Amygdala (tissue), 56 donors: Measurements from ENCODE around the gene NCOA5.
A peak's percentile ranks its signal among the peaks of the same experiment; 100 is the strongest.

Experiments
- DNase-seq, 56 donors: peaks; one replicate each; lab custom pipeline; 2025; lab: John Stamatoyannopoulos, UW

Gene NCOA5

DNA sequence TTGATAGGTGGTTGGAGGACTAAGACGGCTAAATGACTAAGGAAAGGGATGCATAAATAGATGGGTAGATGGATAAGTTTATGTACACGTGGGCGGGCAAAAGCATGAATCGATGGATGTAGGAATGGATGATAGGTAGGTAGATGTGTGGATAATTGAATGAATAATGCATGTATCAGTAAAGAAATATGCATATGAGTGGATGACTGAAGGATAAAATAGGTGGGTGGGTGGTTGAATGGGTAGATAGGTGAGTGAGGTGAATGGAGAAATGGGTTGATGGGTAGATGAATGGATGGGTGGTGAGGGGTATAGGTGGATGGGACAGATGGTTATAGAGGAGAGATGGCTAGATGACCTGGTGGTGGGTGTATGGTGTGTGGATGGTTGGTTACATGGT lies 40.6 kb downstream of the NCOA5 start:
- DNase-seq = no peak

- DNase-seq = no peak
Measured at GRCh38 chr20:46047821-46048220, 41.9 kb downstream of the NCOA5 start.

GRCh38 chr20:46046588-46047310 lies 43.0 kb downstream of the NCOA5 start:
- DNase-seq = no peak

DNA sequence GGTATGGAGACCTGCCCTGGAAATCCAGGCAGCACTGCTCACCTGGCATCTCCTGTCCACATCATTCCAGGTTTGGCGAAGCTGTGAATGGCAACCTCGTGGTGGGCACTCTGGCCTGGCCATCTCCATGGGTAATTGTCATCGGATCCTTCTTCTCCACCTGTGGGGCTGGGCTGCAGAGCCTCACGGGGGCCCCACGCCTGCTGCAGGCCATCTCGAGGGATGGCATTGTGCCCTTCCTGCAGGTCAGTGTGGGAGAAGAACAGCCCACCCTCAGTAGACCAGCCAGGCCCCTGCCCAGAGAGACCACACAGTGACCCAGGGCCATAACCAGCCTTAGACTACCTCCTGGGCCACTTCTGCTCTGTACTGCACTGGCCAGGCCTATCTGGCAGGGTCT lies 44.9 kb downstream of the NCOA5 start:
- no peak for DNase-seq

DNA sequence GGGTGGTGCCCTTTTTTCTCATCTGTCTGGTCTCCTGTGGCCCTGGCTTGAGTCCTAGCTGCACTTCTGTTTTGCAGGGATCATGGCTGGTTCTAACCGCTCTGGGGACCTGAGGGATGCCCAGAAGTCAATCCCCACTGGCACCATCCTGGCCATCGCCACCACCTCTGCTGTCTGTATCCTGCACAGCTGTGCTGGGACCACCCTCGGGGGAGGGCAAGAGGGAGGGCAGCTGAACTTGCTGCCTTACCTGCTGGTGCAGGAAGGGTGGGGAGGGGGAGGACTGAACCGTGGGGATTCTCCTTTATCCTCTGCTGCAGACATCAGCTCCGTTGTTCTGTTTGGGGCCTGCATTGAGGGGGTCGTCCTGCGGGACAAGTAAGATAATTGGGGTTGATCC lies 46.2 kb downstream of the NCOA5 start:
- DNase-seq = no peak

DNA sequence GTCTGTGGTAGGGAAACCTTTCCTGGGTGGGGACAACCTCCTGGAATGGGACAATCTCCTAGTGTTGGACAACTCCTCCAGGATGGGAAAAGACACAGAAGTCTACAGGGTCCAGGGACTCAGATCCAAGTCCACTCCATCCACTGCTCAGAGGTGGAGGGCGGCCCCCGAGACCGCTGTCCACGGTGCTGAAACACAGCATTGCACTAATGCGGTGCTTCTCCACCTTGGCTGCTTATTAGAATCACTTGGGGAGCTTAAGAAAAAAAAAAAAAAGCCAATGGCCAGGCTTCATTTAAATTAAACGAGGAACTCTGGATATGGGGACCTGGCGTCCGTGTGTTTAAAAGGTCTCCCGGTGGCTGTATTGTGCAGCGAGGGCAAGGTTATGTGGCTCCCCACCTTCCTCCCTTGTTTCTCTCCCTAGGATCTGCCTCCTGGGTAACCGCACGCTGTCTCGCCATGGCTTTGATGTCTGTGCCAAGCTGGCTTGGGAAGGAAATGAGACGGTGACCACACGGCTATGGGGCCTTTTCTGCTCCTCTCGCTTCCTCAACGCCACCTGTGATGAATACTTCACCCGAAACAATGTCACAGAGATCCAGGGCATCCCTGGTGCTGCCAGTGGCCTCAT lies 48.7 kb downstream of the NCOA5 start:
- DNase-seq = peak in 4 of 56 donors; percentile 4 to 47 (median 16)

DNA sequence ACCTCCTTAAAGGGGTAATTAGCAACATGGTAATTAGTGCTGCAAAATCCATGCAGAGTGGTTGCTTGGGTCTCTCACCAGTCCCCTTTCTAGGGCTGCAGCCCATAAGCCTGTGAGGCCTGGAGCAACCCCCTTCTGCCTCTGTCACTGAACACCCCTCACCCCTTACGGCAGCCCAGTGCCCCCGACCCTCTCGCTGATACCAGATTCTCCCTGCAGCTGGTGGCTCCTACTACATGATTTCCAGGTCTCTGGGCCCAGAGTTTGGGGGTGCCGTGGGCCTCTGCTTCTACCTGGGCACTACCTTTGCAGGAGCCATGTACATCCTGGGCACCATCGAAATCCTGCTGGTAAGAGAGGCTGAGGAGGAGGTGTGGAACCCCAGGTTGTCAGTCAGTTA lies 52.7 kb downstream of the NCOA5 start:
- no peak for DNase-seq

DNA sequence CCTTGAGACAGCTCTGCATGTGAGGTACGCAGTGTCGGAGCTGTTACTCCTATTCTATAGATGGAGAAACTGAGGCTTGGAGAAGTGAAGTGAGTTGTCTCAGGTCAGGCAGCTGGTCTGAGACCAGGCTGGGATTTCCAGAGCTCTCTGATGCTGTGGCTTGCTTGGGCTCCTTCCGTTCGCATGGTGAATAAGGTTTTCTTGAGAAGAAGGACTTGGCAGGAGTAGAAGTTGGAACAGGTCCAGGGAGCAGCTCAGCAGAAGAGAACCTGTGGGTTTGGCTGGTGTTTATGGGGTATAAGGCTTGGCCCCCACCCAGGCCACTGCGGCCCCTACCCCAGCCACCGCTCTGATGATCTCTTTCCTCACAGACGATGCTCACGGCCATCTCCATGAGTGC lies 53.4 kb downstream of the NCOA5 start:
- no peak for DNase-seq

DNA sequence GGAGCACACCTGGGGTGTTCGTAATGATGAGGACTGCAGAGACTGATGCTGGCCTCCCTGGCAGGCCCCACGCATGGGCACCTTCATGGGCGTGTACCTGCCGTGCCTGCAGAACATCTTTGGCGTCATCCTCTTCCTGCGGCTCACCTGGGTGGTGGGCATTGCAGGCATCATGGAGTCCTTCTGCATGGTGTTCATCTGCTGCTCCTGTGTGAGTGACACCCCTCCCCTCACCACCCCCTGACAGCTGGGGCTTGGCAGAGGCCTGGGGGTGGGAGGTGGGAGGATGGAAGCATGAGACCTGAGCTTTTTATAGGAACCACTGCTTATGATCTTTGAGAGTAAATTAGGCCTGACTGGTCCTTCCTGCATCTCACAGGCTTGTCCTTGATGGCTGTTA lies 54.0 kb downstream of the NCOA5 start:
- DNase-seq = no peak

GRCh38 chr20:46035253-46035652 lies 54.5 kb downstream of the NCOA5 start:
- DNase-seq = no peak

GRCh38 chr20:46034039-46034438 lies 55.7 kb downstream of the NCOA5 start:
- DNase-seq = no peak

DNA sequence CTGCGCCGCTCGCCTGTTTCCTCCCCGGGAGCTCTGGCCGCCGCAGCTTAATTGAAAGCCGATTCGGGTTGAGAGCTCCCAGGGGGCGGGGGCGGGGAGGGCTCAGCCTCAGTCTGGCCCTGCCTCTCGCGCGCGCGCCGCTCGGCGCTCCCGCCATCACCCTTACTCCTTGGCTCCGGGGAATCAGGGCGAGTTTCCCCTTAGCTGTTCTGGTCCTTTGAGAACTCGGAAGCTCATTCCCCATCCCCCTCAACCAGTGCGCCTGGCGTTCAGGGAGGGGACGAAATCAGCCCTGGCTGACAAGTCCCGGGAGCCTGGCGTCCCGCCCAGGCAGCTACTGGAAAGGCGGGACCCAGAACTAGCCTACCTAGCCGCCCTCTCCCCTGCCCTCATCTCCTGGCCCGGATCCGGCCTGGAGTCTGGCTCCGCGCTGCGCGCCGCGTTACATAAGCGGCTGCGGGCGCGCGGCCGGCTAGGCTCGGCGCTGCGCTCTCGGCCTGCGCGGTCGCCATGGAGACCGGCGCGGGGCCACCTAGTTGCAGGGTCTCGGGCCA lies 58.0 kb downstream of the NCOA5 start:
- peak in 26 of 56 donors; percentile 8 to 66 (median 34) for DNase-seq

DNA sequence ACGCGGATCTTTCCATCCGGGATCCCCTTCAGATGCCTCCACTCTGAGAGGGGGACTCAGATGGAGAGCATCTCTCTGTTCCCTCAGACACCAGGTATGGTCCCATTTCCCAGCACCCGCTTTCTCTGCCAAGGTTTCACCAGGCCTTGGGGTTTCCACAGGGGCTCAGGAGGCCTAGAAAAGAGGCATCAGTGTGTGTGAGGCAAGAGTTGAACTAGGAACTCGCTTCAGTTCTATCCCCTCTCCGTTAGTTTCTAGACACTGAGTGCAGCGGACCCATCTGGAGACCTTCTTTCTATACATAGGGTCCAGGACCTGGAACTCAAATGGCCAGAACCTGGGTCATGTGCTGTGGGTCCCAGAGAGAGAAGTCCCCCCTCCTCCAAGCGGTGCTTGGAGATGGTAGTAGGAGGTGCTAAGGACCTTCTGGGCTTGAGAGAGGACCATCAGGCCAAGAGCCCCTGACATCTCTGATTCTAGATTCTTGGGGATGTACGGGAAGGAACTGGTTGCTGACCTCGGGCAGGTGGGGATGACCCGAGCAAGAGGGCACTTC lies 58.7 kb downstream of the NCOA5 start:
- DNase-seq = no peak

DNA sequence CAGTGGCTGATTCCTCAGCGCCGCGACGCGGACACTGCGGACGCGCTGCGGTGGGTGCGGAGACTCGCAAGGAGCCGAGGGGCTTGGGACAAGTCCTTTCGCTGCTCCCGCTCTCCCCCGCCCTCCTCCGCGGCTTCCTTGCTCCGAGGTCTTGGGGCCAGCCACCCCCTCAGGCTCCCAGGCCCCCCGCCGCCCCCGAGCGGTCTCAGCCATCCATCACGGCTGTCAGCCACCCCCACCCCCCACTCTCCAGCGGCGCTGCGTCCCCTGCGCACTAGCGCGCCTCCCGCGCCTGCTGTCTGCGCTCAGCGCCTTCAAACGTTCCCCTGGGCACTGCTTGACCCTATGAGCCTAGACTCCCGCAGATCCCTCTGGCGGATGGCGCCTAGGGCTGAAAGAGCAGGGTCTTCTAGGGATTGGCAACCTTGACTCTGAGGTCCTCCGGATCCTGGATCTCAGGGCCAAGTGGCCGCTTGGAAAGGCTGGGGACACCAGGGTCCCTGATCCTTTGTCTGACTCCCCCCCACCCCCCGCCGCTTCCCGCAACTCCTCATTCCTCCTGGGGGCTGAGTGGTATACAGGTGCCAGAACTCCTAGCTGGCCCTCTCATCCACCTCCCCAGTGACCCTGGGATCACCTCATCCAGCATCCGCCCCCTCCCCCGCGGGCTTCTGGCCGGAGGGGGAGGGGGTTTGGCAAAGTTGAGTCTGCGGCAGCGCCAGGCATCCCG lies 59.3 kb downstream of the NCOA5 start:
- peak in 6 of 56 donors; percentile 3 to 55 (median 18) for DNase-seq

- DNase-seq = peak in 25 of 56 donors; percentile 6 to 70 (median 34)
Measured at GRCh38 chr20:46028772-46029371, 60.9 kb downstream of the NCOA5 start, which contains the start of gene SLC12A5. Gene SLC12A5 (plus strand): TSS chr20:46029215. CDS start chr20:46029345, 130 bp downstream.

DNA sequence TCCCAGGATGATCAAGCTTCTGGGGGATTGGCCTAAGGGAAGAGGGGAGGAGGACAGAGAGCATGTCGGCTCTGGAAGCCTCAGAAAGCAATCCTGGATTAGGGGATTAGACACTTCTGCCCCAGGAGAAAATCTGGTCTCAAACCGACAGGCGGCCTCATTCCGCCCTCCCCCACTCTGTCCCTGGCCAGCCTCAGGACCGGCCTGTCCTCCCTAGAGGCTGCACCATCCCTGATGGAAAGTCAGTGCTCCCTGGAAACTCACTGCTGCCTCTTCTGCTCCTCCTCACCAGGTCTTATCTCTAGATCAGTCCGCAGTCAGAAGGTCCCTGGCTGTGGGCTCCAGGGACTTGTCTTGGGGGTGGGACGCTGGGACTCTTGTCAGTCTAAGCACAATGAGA lies 61.7 kb downstream of the NCOA5 start:
- DNase-seq = no peak

DNA sequence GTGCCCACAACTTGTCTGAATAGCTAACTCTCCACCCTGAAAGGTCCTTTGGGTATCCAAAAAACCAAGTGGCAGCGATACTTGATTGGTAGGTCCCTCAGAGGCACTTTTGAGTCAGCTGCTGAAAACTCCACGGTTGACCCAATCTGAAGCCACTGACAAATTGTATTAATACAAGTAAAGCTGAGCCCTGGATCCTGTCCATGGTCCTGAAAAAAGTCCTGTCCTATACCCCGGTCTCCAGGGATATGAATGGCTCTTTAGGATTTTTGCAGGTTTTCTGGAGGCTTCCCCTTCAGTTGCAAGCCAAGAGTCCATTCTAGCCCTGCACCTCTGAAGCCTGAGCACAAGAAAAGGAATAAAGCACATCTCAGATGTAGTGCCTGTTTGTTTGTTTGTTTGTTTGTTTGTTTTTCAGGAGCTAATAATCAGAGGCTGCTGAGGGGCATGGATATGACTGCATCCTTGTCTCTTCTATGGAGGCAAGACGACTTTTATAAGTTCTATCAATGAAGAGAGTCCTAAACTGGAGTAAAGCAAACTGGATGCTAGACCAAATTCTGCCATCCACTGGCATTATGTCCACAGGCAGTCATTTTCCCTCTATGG lies 62.4 kb downstream of the NCOA5 start:
- peak in 2 of 56 donors; percentile 17 to 24 for DNase-seq

DNA sequence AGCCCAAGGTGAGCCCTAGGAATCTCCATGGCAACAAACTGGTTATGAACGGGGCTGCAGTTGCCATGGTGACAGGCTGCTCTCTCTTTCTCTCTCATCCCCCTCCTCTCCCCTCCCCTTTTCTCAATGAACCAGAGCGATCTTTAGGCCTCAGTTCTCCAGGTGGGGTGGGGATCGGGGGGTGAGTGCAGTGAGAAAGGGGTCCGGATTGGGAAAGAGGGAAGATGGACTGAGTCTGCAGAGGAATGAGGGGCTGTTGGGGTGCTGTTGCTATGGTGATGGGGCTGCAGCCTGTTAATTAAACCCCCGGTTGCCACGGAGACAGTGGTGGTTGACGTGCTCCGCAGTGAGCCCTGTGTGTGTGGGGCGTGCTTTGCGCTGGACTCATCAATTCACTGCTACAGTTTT lies 64.4 kb downstream of the NCOA5 start:
- DNase-seq = peak in 15 of 56 donors; percentile 9 to 62 (median 20)

GRCh38 chr20:46023999-46024398 lies 65.8 kb downstream of the NCOA5 start:
- DNase-seq = no peak

DNA sequence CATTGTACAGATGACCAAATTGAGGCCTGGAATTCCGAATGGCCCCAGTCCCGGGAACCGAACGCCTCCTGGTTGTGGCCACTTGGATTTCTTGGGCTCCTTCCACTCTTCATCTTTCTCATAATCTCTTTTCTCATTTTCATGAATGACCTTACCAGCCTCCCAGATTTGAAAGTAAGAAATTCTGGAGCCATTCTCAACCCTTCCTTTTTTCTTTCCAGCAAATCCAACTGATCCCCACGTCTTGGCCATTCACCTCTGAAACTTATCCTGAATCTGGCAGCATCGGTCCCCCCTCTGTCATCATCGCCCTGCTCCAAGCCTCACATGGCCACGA lies 66.6 kb downstream of the NCOA5 start:
- DNase-seq = no peak
